Tibial nerve (tissue), 4 donors: ENCODE measurements around the gene ASTE1. TPM values are rescaled to one million over a fixed set of nuclear protein-coding genes. Genes with fewer than 3 reads are reported as not detected.
A peak's percentile ranks its signal among the peaks of the same experiment; 100 is the strongest.
"Not testable (repeated sequence)": the region's sequence is repeated elsewhere in the genome, so short reads cannot be mapped to it uniquely, and the experiment has no call there.

Source experiments
- DNase-seq, 2 donors: peaks; one replicate each; pipeline ENCODE4 v3.0.0-alpha.2; 2019; ENCODE audit warnings: low spot score in 2 of 2
- H3K27ac ChIP-seq, 4 donors: fragments of 200-600 bp; sonication (generic) in 3 of 4; one replicate each; pipeline ENCODE4 v1.5.1; 2017 to 2019; ENCODE audit warnings: mild to moderate bottlenecking in 1 of 4
- H3K27me3 ChIP-seq, 2 donors: fragments of 200-600 bp; sonication (generic) in 1 of 2; one replicate each; pipeline versions ENCODE4 v1.5.1 to v1.6.0; 2017 to 2019
- H3K36me3 ChIP-seq, 3 donors: fragments of 200-600 bp; sonication (generic); one replicate each; pipeline ENCODE4 v1.5.1; 2018 to 2019
- H3K4me1 ChIP-seq, 4 donors: fragments of 200-600 bp; sonication (generic) in 3 of 4; one replicate each; pipeline ENCODE4 v1.5.1; 2017 to 2019
- H3K4me3 ChIP-seq, 4 donors: fragments of 200-600 bp; sonication (generic) in 3 of 4; one replicate each; pipeline ENCODE4 v1.5.1; 2017 to 2019; ENCODE audit warnings: mild to moderate bottlenecking in 1 of 4, moderate library complexity in 1 of 4
- H3K9me3 ChIP-seq, 4 donors: fragments of 200-600 bp; sonication (generic) in 3 of 4; one replicate each; pipeline ENCODE4 v1.5.1; 2017 to 2019
- CTCF ChIP-seq, 5 experiments: fragments of 200-600 bp in 3 of 5; fragments of 450-650 bp in 2 of 5; sonication (generic) in 3 of 5; IDR thresholded peaks; one replicate each; pipeline ENCODE4 v1.5.1; 2016 to 2019; ENCODE audit warnings: antibody characterized with exemption in 5 of 5, mild to moderate bottlenecking in 3 of 5, moderate library complexity in 2 of 5
- EP300 ChIP-seq, 2 donors: sonication (generic); formaldehyde crosslinking; IDR thresholded peaks; one replicate each; pipeline ENCODE4 v1.6.1; 2017; ENCODE audit warnings: antibody characterized with exemption in 2 of 2, mild to moderate bottlenecking in 1 of 2
- POLR2A ChIP-seq, 2 donors: fragments of 450-650 bp; IDR thresholded peaks; one replicate each; pipeline ENCODE4 v1.6.1; 2017; ENCODE audit warnings: antibody characterized with exemption in 2 of 2, mild to moderate bottlenecking in 2 of 2, moderate library complexity in 2 of 2
- WGBS, 2 donors: methylation state at CpG; one replicate each; pipeline ENCODE4 v1.1.5; 2018; 5-methylcytosine and 5-hydroxymethylcytosine counted together
- total RNA-seq, 4 donors: library from RNA; depleted of rRNA; stranded (reverse); fragments of >200 nt; gene quantifications; one replicate each; pipeline ENCODE4 v1.1.0, GENCODE V29; 2016

ASTE1 gene
- total RNA-seq, 4 donors from 2014 or later: 5.2 to 8.1 (median 6.3) TPM

- Histone ChIP-seq H3K36me3 (peaks cover 0 to 3% (median 0%) of the 10 kb centered on the region in 3 donors), H3K27ac (no peak overlapping the region), H3K4me3 (no peak overlapping the region), H3K27me3 (no peaks in the 10 kb centered on the region), H3K9me3 (no peaks in the 10 kb centered on the region), H3K4me1 (peaks cover 0 to 7% (median 0%) of the 10 kb centered on the region in 4 donors)
- TF ChIP-seq POLR2A (IDR thresholded peaks at IDR 0.05): no peak
- TF ChIP-seq EP300 (IDR thresholded peaks at IDR 0.05): no peak
- no peak for TF ChIP-seq CTCF (IDR thresholded peaks at IDR 0.05)
- no peak for DNase-seq
Observed at GRCh38 chr3:131067983-131068382, 41.4 kb upstream of the ASTE1 start.

- Histone ChIP-seq H3K4me1 (no peaks in the 10 kb centered on the region), H3K36me3 (peaks cover 0 to 5% (median 0%) of the 10 kb centered on the region in 3 donors), H3K27ac (no peak overlapping the region), H3K9me3 (no peaks in the 10 kb centered on the region), H3K4me3 (no peak overlapping the region), H3K27me3 (no peaks in the 10 kb centered on the region)
- DNase-seq: no peak
- WGBS, 2 donors: 74 to 78% methylated on average over 3 of the region's 3 CpGs
- no peak for TF ChIP-seq EP300 (IDR thresholded peaks at IDR 0.05)
- no peak for TF ChIP-seq POLR2A (IDR thresholded peaks at IDR 0.05)
- TF ChIP-seq CTCF (IDR thresholded peaks at IDR 0.05): peak in 2 of 5 experiments; percentile 5 to 23
Observed at GRCh38 chr3:131053043-131053859, 26.6 kb upstream of the ASTE1 start.

- Histone ChIP-seq H3K27me3 (no peaks in the 10 kb centered on the region), H3K4me3 (no peak overlapping the region), H3K36me3 (peaks cover 0 to 12% (median 0%) of the 10 kb centered on the region in 3 donors), H3K27ac (no peak overlapping the region), H3K4me1 (no peaks in the 10 kb centered on the region), H3K9me3 (peaks cover 0 to 8% (median 1%) of the 10 kb centered on the region in 4 donors)
- WGBS, 2 donors: 62 to 64% methylated on average over 3 of the region's 3 CpGs
- DNase-seq: no peak
- no peak for TF ChIP-seq POLR2A (IDR thresholded peaks at IDR 0.05)
- no peak for TF ChIP-seq EP300 (IDR thresholded peaks at IDR 0.05)
- no peak for TF ChIP-seq CTCF (IDR thresholded peaks at IDR 0.05)
Observed at GRCh38 chr3:131050001-131050400, 23.4 kb upstream of the ASTE1 start.

GRCh38 chr3:131048030-131048429 is 21.4 kb upstream of the ASTE1 start:
- WGBS, 2 donors: 86 to 95% methylated on average over 7 of the region's 7 CpGs
- Histone ChIP-seq H3K4me1 (no peaks in the 10 kb centered on the region), H3K27me3 (no peaks in the 10 kb centered on the region), H3K36me3 (peaks cover 0 to 12% (median 0%) of the 10 kb centered on the region in 3 donors), H3K9me3 (peaks cover 0 to 15% (median 1%) of the 10 kb centered on the region in 4 donors), H3K27ac (no peak overlapping the region), H3K4me3 (no peak overlapping the region)
- DNase-seq: no peak
- no peak for TF ChIP-seq EP300 (IDR thresholded peaks at IDR 0.05)
- no peak for TF ChIP-seq POLR2A (IDR thresholded peaks at IDR 0.05)
- no peak for TF ChIP-seq CTCF (IDR thresholded peaks at IDR 0.05)

GRCh38 chr3:131047582-131047981 is 21.0 kb upstream of the ASTE1 start:
- Histone ChIP-seq H3K4me1 (no peaks in the 10 kb centered on the region), H3K36me3 (peaks cover 0 to 15% (median 0%) of the 10 kb centered on the region in 3 donors), H3K4me3 (no peak overlapping the region), H3K9me3 (peaks cover 0 to 15% (median 1%) of the 10 kb centered on the region in 4 donors), H3K27me3 (no peaks in the 10 kb centered on the region), H3K27ac (no peak overlapping the region)
- TF ChIP-seq CTCF (IDR thresholded peaks at IDR 0.05) (no peak), EP300 (IDR thresholded peaks at IDR 0.05) (no peak)
- no peak for DNase-seq
- WGBS, 2 donors: 96 to 100% methylated on average over 2 of the region's 2 CpGs

- not testable (repeated sequence) for H3K27ac ChIP-seq, DNase-seq, H3K27me3 ChIP-seq, H3K4me1 ChIP-seq, H3K4me3 ChIP-seq
- Histone ChIP-seq H3K36me3 (peaks cover 0 to 18% (median 0%) of the 10 kb centered on the region in 3 donors), H3K9me3 (peaks cover 0 to 15% (median 1%) of the 10 kb centered on the region in 4 donors)
- WGBS, 2 donors: 82 to 90% methylated on average over 10 of the region's 10 CpGs
Observed at GRCh38 chr3:131042271-131042985, 15.8 kb upstream of the ASTE1 start.
